ENCODE measurements around the gene CORO2B. TPM values are rescaled to one million over a fixed set of nuclear protein-coding genes. Genes with fewer than 3 reads are reported as not detected.

CORO2B gene
- 26.7 and 50.8 TPM in 2 replicates for total RNA-seq

GRCh38 chr15:68578980-68579935 is at the start of gene CORO2B:
Gene CORO2B (plus strand): TSS chr15:68578993. CDS start chr15:68579263, 270 bp downstream.

Other genes starting within 250 kb of the CORO2B start
- gene ITGA11, start 146.8 kb upstream of the CORO2B start, total RNA-seq = 2.8 and 13.0 TPM in 2 replicates
- 45.7 and 66.7 TPM in 2 replicates for gene ANP32A, start 241.9 kb downstream of the CORO2B start, total RNA-seq